KOPT-K1 (cell line): ENCODE data around the gene AARS2.

Experiments
- H3K27ac ChIP-seq: fragments of 200-600 bp; sonication (generic); 2 replicates; pipeline ENCODE4 v1.5.1; 2016; ENCODE audit warnings: antibody characterized with exemption, mild to moderate bottlenecking, low read depth, low read length; ENCODE audit not compliant: poor library complexity, severe bottlenecking
- H3K36me3 ChIP-seq: fragments of 200-600 bp; sonication (generic); 2 replicates; pipeline ENCODE4 v1.5.1; 2017; ENCODE audit warnings: antibody characterized with exemption, mild to moderate bottlenecking, low read length, moderate library complexity; ENCODE audit not compliant: insufficient read depth
- H3K9me3 ChIP-seq: fragments of 200-600 bp; sonication (generic); 2 replicates; pipeline ENCODE4 v1.5.1; 2017; ENCODE audit warnings: antibody characterized with exemption, low read length, mild to moderate bottlenecking; ENCODE audit not compliant: insufficient read depth, poor library complexity, severe bottlenecking

AARS2 gene

DNA sequence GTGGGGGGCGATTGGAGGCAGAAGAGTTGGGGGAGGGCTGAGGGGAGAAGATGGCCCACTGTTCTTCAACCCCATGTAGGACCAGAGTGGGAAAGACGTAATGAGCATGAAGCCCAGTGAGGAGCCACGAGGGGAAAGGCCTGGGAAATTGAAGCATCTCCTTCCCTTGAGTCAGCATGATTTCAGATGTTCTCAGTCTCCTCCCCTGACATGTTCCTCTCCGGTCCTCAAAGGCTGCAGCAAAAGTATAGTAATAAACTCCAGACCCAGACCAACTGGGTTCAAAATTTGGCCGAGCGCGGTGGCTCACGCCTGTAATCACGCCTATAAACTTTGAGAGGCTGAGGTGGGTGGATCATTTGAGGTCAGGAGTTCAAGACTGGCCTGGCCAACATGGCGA, 45.9 kb downstream of the AARS2 start:
- H3K36me3 ChIP-seq = 0 out of 2 replicates have a peak, but pooled peaks cover 6% of the 10 kb centered on the region
- H3K27ac ChIP-seq = no peak overlapping the region
- no peaks in the 10 kb centered on the region for H3K9me3 ChIP-seq

DNA sequence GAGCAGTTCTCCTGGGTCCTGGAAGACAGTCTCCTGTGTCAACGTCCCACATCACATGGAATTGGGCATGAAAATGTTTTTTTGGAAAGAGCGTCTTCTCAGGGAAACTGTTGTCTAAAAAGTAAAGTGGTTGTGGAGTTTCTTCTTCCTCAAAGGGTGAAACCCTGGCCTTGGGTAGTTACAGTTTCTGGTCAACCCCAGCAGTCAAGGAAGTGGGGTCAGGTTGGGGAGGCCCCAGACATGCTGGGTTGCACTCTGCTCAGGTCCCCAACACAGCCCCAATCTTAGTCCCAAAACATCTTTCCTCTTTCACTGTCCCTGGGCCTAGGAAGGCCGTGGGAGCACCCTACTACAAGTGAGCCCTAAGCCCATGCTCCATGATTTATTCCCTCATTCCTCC, 46.8 kb downstream of the AARS2 start:
- H3K9me3 ChIP-seq = no peaks in the 10 kb centered on the region
- H3K27ac ChIP-seq = no peak overlapping the region
- H3K36me3 ChIP-seq = peaks cover 13% of the 10 kb centered on the region; the same call in 1 of the 2 replicates

DNA sequence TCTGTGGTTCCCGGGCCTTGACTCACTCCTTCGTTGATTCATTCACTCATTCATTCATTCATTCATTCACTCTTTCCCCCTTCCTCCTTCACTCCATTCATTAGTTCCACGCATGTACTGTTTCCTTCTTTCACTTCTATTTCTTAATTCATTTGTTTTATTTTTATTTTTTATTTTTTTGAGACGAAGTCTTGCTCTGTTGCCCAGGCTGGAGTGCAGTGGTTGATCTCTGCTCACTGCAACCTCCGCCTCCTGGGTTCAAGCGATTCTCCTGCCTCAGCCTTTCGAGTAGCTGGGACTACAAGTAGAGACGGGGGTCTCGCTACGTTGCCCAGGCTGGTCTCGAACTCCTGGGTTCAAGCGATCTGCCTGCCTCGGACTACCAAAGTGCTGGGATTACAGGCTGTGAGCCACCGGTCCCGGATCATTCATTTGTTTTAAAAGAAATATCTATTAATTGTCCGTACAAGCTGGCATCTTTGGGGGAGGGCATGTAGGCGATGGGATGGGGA, 47.4 kb downstream of the AARS2 start:
- Histone ChIP-seq H3K27ac (peak overlapping the region; percentile 69), H3K36me3 (peaks cover 19% of the 10 kb centered on the region; the same call in 1 of the 2 replicates)

DNA sequence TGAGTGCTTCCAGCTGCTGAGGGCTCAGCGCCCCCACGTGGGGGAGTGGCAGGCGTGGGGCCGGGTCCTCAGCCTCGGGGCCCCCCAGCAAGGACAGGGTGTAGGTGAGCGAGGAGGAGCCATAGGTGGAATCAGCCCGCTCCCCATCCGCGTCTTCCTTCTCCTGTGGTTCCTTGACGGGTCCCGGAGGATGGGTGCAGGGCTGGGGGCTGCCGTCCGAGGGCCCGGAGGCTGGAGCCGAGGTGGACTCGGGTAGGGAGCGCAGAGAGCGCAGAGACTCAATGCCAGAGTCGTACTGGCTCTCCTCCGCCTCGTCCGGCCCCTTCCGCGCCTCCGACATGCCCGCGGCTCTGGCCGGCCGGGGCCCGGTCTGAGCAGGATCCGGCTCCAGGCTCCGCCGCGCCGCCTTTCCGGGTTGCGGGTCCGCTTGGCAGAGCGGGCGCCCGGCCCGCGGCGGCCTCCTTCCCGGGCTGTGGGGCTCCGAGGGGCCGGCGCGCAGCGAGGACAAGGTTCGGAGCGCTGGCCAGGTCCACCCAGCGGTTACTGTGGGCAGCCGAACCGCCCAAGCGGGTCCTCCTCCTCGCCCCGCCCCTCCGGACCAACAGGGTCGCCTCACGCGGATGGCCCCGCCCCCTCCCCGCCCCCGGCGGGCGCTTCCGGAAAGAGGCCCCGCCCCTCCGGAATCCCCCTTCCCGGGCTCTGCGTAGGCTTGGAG, 48.0 kb downstream of the AARS2 start, which contains the start of gene NFKBIE:
Gene NFKBIE, minus strand, starts transcription at position 545 of the 715 bp plus-strand sequence. Its CDS starts 205 bp downstream, at position 340.
- peaks cover 24% of the 10 kb centered on the region; the same call in 1 of the 2 replicates for H3K36me3 ChIP-seq
- no peaks in the 10 kb centered on the region for H3K9me3 ChIP-seq
- H3K27ac ChIP-seq = peak within 1 kb of the TSS; percentile 69

More for the DNA sequence above, 47.4 kb downstream of the AARS2 start:
- H3K9me3 ChIP-seq = no peaks in the 10 kb centered on the region

DNA sequence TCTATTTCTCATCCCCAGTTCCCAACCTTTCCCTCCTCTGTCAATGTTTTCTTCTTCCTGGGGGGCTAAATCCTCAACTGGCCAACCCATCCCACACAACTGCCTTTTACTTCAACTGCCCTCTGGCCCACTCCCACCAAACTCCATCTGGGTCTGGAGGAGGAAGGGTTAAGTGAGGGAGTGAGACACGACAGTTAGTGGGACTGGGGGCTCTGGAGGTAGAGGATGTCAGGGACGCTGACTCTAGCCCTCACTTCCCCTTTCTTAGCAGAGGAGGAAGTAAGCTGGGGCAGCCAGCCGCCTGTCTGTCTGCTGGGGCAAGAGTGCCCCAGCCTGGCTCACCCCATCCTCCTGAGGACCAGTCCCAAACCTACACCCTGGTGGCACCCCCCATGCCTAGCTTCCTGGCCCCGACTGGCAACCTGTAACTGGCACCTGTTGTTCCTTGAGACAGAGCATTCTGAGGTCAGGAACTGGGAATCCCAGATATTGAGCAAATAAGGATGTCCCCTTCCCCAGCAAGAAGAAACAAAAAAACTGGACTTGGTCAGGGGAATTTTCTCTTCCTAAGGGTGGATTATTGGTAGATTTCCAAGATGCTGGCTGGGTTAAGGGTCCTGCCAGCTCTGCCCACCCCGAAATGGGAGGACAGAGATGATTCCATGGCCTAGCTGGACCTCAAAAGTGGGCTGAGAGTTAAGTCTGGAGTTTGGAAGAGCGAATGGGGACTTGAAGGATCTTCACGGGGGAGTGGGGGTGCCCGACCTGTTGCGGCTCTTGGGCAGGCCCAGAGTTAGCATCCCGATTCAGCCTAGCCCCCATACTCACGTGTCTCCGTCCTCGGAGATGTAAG, 48.8 kb downstream of the AARS2 start:
- H3K36me3 ChIP-seq = peaks cover 32% of the 10 kb centered on the region; the same call in 1 of the 2 replicates
- H3K9me3 ChIP-seq = no peaks in the 10 kb centered on the region
- peak overlapping the region; percentile 69 for H3K27ac ChIP-seq

DNA sequence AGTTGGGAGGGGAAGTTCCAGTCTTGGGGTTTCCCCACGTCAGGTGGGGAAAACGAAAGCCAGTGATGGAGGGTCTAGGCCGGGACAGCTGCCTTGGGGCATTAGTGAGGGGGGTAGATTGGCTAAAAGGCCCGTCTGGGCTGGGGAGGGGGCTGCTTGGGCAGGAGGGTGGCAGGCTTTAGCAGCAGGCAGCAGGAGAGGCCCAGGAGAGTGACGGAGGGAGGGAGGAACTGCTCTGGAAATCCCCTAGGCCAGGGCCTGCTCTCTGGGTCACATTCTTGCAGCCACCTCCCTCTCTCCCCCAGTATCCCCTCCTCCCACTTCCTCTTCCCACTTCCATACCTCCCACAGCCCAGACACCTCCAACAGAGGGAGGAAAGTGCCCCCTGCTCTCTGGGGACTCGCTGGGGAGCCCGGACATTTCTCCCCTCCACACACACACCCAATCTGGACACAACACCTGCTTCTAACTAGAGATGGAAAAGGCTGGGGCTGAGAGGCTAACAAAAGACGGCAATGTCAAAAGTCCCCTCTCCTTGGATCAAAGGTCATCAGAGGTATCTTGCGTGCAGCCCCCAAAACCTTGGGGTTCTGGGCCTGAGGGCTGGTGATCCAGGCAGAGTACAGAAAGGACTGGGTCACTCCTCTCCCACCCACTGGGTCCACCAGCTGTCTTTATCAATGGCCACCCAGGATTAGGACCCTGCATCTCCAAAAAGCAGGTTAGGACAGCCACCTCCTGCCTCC, 49.6 kb downstream of the AARS2 start:
- peak overlapping the region; percentile 69 for H3K27ac ChIP-seq

DNA sequence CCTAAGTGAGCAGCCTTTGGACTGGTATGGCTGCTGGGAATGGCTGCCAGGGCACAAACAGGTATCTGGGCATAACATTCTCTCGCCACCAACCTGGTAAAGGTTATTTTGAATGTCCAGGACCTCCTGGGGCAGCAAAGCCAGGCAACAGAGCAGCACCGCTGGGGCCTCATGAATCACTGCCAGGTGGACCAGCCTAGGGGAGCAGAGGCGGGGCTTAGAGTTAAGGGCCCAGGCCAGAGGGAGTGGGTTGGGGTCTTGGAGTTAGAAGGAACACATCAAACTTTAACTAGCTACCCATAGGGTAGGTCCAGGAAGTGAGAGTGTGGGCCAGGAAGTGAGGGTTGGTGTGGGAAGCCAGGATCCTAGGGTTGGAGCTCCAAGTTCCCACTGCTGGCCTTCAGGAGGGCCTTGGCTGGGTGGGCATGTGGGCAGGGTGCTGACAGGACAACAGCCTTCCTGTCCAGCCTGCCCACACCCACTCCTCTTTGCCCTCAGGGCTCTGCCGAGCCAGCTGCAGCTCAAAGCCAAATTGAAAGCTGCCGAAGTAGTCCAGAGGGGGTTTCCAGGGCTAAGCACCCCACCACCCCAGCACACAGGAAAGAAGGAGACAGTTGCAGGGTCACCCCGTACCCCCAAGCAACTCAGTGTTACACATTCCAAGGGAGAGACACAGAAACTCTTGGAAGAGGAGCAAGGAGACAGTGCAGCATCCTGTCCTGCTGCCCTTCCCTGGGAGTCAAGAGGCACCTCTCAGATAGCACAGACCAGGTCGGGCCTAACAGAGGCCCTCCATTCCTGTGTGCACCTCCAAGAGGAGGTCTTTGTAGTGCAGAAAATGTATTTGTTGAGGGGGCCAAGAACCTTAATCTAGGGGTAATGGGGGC, 50.4 kb downstream of the AARS2 start:
- H3K9me3 ChIP-seq = no peaks in the 10 kb centered on the region
- peaks cover 39% of the 10 kb centered on the region for H3K36me3 ChIP-seq
- peak overlapping the region; percentile 15 for H3K27ac ChIP-seq

More for the DNA sequence above, 49.6 kb downstream of the AARS2 start:
- Histone ChIP-seq H3K36me3 (peaks cover 39% of the 10 kb centered on the region), H3K9me3 (no peaks in the 10 kb centered on the region)

DNA sequence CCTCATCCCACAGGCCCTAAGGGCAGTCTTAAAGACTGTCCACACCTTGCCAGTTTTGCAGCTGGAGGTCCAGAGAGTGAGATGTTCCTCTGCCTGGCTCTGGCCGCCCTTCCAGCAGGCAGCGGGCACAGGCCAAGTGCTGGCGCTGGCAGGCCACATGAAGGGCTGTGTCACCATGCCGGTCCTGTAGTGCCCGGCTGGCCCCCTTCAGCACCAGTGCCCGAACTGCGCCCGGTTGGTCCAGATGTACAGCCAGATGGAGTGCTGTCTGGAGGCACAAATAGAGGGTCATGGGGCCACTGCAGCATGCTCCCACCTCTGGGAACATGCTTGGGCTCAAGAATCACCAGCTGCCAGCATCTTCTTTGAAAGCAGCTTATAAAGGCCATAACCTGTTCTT, 51.6 kb downstream of the AARS2 start:
- no peaks in the 10 kb centered on the region for H3K9me3 ChIP-seq
- H3K27ac ChIP-seq = no peak overlapping the region
- H3K36me3 ChIP-seq = peaks cover 39% of the 10 kb centered on the region

DNA sequence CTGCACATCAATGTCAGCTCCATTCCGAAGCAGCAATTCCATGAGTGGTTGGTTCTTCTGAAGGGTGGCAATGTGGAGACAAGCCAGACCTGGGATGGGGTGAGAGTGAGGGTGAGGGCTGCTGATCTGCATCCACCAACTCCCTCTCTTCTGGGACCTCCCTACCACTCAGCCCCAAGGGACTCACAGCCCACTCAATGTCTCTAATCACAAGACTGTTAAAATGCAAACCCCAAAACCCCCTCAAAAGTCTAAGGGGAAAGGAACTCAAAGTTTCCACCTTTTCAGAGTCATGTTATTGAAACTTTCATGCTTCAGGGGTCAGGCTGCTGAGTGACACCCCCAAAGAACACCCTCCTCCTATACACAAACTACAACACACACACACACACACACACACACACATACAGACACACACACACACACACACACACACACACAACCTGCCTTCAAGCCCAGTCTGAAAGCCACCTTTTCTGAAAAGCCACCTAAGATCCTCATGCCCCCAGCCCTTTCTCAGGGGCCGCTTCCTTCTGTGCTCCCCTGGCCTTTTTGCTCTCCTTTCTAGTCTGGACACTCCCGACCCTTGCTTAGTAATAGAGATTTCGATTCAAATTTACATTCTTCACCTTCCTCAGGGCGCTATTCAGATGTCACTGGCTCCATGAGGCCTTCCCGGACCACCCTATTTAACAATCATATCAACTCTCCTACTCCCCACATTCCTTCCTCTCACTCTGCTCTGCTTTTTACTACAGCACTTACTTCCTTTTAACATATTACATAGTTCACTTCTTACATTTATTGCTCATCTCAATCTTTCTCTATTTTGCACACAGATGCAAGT, 52.5 kb downstream of the AARS2 start:
- H3K9me3 ChIP-seq = no peaks in the 10 kb centered on the region
- H3K36me3 ChIP-seq = peaks cover 41% of the 10 kb centered on the region
- no peak overlapping the region for H3K27ac ChIP-seq

DNA sequence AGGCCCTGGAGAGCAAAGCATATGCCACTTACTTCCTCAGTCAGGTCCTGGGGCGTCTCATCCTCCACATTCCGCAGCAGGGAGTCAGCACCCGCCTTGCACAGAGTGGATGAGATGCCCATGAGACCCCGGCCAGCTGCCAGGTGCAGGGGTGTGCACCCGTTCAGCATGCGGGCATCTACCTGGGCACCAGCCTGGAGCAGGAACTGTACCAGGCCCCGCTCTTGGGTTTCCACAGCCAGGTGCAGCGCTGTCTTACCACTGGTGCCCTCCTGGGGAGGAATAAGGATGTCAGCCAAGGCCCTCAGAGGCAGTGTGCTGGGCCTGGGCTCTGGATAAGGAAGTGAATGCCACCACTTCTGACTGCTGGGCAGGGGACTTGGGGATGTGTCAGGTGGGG, 53.1 kb downstream of the AARS2 start:
- Histone ChIP-seq H3K9me3 (no peaks in the 10 kb centered on the region), H3K27ac (no peak overlapping the region), H3K36me3 (peaks cover 48% of the 10 kb centered on the region)

DNA sequence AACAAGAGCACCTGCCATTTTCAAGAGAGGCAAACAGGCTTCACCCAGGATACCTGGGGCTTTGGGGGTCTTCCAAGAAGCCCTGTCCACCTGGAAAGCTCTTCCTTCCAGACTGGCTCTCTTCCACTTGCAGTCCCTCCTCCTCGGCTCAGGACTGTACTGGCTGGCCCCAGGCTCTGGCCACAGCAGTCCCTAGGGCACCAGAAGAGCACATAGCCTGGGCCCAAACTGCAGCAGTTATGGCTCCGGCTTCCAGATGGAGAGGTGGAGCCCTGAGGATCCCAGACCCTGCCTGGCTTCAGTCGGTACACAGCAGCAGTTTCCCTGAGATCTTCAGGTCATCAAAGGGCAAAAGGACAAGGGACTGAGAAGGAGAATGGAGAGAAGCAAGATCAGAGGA, 54.2 kb downstream of the AARS2 start:
- peaks cover 59% of the 10 kb centered on the region for H3K36me3 ChIP-seq
- no peak overlapping the region for H3K27ac ChIP-seq
- H3K9me3 ChIP-seq = no peaks in the 10 kb centered on the region

DNA sequence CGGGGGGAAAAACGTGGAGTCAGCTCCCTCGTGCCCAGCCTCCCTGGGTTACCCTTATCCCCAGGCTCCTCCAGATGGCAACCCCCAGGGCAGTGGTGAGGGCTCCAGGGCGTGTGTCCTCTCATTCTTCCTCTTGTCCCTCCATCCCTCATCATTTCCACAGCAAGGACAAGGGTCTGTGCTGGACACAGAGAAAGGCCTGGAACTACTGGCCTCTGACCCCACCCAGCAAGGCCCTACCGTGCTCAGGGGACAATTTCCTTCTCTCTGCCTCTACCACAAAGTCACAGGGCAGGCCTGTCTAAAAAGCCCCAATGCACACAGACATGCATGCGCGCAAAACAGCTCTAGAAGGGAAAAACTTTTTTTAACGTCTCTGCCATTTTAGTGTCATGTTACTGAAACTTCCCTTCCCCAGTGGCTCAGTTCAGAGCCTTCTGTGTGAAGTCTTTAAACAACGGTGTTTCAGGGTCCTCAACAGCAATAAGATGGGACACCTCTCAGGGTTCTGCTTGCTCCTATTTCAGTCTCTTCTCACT, 54.8 kb downstream of the AARS2 start:
- Histone ChIP-seq H3K27ac (no peak overlapping the region), H3K9me3 (no peaks in the 10 kb centered on the region), H3K36me3 (peaks cover 64% of the 10 kb centered on the region)

DNA sequence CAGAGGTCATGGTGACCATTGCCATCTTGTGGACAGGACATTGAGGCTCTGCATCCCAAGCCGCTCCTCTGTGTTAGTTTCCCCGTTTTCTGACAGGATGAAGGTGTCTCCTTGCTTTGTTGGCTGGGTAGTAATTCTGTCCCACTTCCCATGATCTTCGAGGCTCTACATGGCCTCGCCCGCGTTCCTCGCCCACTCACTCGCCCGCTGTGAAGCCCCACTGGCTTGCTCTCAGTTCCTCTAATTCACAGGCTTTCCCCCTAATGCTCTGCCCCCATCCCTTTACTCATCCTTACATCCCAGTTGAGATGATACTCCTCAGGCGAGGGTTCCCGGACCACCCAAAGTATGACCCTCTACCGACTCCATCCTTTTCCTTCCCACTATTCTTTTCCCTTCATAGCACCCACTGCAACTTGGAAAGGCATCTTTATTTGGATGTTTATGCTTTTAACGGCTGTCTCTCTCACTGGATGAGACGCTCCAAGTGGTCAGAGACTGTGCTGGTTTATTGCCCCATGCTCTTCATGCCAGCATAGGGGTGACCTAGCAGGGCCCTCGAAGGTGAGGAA, 55.3 kb downstream of the AARS2 start:
- peak overlapping the region; percentile 75 for H3K27ac ChIP-seq
- peaks cover 67% of the 10 kb centered on the region for H3K36me3 ChIP-seq

More for the DNA sequence above, 55.3 kb downstream of the AARS2 start:
- H3K9me3 ChIP-seq = no peaks in the 10 kb centered on the region
